Hepatocyte (in vitro differentiated cells): Measurements from ENCODE around the gene GLI3.

Experiments used
- CTCF ChIP-seq: fragments of 200-600 bp; sonication (generic); IDR thresholded peaks from 2 replicates; pipeline ENCODE4 v1.5.1; 2016; ENCODE audit warnings: antibody characterized with exemption, mild to moderate bottlenecking; ENCODE audit not compliant: poor library complexity
- EZH2 ChIP-seq: fragments of 200-600 bp; sonication (generic); IDR thresholded peaks from 2 replicates; pipeline ENCODE4 v1.6.1; 2016; ENCODE audit warnings: antibody characterized with exemption, mild to moderate bottlenecking, borderline replicate concordance
- EZH2phosphoT487 ChIP-seq: fragments of 200-600 bp; sonication (generic); IDR thresholded peaks from one replicate; pipeline ENCODE4 v1.6.1; 2018; ENCODE audit warnings: antibody characterized with exemption, mild to moderate bottlenecking, low read depth, moderate library complexity; ENCODE audit not compliant: unreplicated experiment, severe bottlenecking

GRCh38 chr7:42198974-42199668 lies 37.9 kb downstream of the GLI3 start:
- TF ChIP-seq CTCF: no peak
- no peak for TF ChIP-seq EZH2phosphoT487
- TF ChIP-seq EZH2: no peak
